ENCODE results near the gene DEPDC5. TPM values are rescaled to one million over a fixed set of nuclear protein-coding genes. Genes with fewer than 3 reads are reported as not detected.
A peak's percentile ranks its signal among the peaks of the same experiment; 100 is the strongest.

Gene DEPDC5
- total RNA-seq, 1 donor from 2014 or later: 13.0 TPM

DNA sequence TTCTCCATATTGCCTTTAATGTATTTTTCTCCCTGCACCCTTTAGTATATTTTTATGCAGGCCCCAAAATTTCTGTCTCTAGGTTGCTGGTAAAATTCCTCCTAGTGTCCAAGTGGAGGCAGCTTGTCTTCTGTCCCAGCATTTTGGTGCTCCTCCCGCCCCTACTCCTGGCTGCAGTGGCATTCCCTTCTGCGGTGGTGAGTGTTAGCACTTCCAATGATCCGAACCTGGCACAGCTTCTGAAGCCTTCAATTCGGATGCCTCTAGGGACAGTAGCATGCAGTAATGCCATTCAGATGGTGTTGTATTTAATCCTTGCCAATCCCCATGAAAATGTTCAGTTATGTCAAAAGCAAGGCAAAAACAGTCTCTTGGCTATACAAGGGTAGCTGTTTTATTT lies 196.4 kb downstream of the DEPDC5 start:
- no peaks in the 10 kb centered on the region for H3K27me3 Mint-ChIP-seq (ENCODE audit: low read depth, unreplicated experiment)
- no peaks in the 10 kb centered on the region for H3K9me3 Mint-ChIP-seq (ENCODE audit: unreplicated experiment)
- H2AFZ ChIP-seq (ENCODE audit: low read depth, low read length): no peak overlapping the region
- no peak for TF ChIP-seq EZH2 (IDR thresholded peaks at IDR 0.05; ENCODE audit: insufficient read depth, low read length)
- TF ChIP-seq, protein P1, sequence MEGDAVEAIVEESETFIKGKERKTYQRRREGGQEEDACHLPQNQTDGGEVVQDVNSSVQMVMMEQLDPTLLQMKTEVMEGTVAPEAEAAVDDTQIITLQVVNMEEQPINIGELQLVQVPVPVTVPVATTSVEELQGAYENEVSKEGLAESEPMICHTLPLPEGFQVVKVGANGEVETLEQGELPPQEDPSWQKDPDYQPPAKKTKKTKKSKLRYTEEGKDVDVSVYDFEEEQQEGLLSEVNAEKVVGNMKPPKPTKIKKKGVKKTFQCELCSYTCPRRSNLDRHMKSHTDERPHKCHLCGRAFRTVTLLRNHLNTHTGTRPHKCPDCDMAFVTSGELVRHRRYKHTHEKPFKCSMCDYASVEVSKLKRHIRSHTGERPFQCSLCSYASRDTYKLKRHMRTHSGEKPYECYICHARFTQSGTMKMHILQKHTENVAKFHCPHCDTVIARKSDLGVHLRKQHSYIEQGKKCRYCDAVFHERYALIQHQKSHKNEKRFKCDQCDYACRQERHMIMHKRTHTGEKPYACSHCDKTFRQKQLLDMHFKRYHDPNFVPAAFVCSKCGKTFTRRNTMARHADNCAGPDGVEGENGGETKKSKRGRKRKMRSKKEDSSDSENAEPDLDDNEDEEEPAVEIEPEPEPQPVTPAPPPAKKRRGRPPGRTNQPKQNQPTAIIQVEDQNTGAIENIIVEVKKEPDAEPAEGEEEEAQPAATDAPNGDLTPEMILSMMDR (IDR thresholded peaks at IDR 0.05; ENCODE audit: insufficient read depth, low read depth, low read length): no peak
- peaks cover 94% of the 10 kb centered on the region for H4K20me1 ChIP-seq (ENCODE audit: insufficient read depth, low read length)
- no peak overlapping the region for H3K4me3 ChIP-seq (ENCODE audit: insufficient read depth, low read depth, low read length)
- peaks cover 6% of the 10 kb centered on the region for H3K36me3 ChIP-seq (ENCODE audit: insufficient read depth, low read length)
- H3K4me3 Mint-ChIP-seq (ENCODE audit: unreplicated experiment): no peak overlapping the region
- H3K4me1 ChIP-seq (ENCODE audit: insufficient read depth, low read length): peaks cover 40% of the 10 kb centered on the region
- no peak overlapping the region for H3K9ac ChIP-seq (ENCODE audit: low read length)
- H3K4me1 Mint-ChIP-seq (ENCODE audit: low read depth, unreplicated experiment): peaks cover 38% of the 10 kb centered on the region
- DNase-seq (ENCODE audit: low read depth): no peak
- no peak overlapping the region for H3K27ac Mint-ChIP-seq (ENCODE audit: unreplicated experiment)
- H3K36me3 Mint-ChIP-seq (ENCODE audit: low read depth, unreplicated experiment): peaks cover 1% of the 10 kb centered on the region
- H3K27ac ChIP-seq (ENCODE audit: low read depth, low read length): no peak overlapping the region
- H3K9me3 ChIP-seq (ENCODE audit: insufficient read depth, low read depth, low read length): no peaks in the 10 kb centered on the region
- no peak overlapping the region for H3K4me2 ChIP-seq (ENCODE audit: low read length)
- no peak for FAIRE-seq
- peaks cover 98% of the 10 kb centered on the region for H3K79me2 ChIP-seq (ENCODE audit: insufficient read depth, low read length)
- no peaks in the 10 kb centered on the region for H3K27me3 ChIP-seq (ENCODE audit: insufficient read depth, low read length)

DNA sequence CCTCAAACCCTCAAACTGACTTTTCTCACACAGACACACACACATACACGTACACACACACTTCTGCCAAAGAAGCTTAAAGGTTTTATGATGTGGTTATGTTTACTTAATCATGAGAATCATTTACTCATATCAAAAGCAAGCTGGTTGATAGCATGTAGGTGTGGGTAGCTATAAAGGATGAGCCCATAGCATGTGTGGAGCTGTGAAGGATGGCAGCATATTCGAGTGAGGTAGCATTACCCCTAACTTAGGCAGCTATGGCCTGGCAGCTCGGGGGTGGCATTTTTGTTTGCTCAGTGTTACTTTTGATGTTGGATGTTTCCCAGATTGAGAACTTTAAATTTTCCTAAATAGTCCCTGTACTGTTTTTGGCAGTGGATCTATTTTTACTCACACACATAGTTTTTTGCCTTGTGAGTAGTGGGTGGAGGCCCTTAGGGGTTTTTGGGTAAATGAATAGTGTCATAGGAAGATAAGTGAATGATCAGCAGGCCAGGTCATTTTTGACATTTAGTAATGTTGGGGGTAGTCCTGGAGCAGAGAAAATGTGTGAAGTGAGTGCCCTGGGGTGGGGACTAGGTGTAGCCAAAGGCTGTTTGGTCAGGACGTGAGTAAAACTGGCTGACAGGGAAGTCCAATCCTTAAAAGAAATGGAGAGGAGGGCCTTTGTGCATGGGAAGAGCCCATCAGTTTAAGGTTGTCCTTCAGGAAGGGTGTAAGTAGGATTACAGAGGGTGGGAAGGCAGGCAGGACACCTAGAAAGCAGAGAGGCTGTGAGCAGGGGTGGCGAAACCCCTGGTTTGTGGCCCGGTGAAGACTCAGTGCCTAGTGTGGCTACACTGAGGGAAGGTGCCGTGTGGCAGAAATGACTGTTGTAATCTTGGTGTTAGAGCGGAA lies 197.6 kb downstream of the DEPDC5 start:
- Histone ChIP-seq H3K27me3 (ENCODE audit: insufficient read depth, low read length) (no peaks in the 10 kb centered on the region), H3K4me1 (ENCODE audit: insufficient read depth, low read length) (peaks cover 30% of the 10 kb centered on the region), H3K9me3 (ENCODE audit: insufficient read depth, low read depth, low read length) (no peaks in the 10 kb centered on the region), H2AFZ (ENCODE audit: low read depth, low read length) (no peak overlapping the region), H3K27ac (ENCODE audit: low read depth, low read length) (peak overlapping the region; percentile 73), H3K9ac (ENCODE audit: low read length) (peak overlapping the region; percentile 52), H3K36me3 (ENCODE audit: insufficient read depth, low read length) (peaks cover 12% of the 10 kb centered on the region), H3K4me2 (ENCODE audit: low read length) (peak overlapping the region; percentile 52), H3K4me3 (ENCODE audit: insufficient read depth, low read depth, low read length) (no peak overlapping the region), H4K20me1 (ENCODE audit: insufficient read depth, low read length) (peaks cover 94% of the 10 kb centered on the region), H3K79me2 (ENCODE audit: insufficient read depth, low read length) (peaks cover 98% of the 10 kb centered on the region)
- Mint-ChIP-seq H3K9me3 (ENCODE audit: unreplicated experiment) (no peaks in the 10 kb centered on the region), H3K4me1 (ENCODE audit: low read depth, unreplicated experiment) (peaks cover 38% of the 10 kb centered on the region), H3K27me3 (ENCODE audit: low read depth, unreplicated experiment) (no peaks in the 10 kb centered on the region), H3K36me3 (ENCODE audit: low read depth, unreplicated experiment) (peaks cover 5% of the 10 kb centered on the region), H3K27ac (ENCODE audit: unreplicated experiment) (peak overlapping the region; percentile 54), H3K4me3 (ENCODE audit: unreplicated experiment) (no peak overlapping the region)
- FAIRE-seq: no peak
- no peak for TF ChIP-seq EZH2 (IDR thresholded peaks at IDR 0.05; ENCODE audit: insufficient read depth, low read length)
- TF ChIP-seq, protein P1 (IDR thresholded peaks at IDR 0.05; ENCODE audit: insufficient read depth, low read depth, low read length): no peak
- DNase-seq (ENCODE audit: low read depth): no peak

DNA sequence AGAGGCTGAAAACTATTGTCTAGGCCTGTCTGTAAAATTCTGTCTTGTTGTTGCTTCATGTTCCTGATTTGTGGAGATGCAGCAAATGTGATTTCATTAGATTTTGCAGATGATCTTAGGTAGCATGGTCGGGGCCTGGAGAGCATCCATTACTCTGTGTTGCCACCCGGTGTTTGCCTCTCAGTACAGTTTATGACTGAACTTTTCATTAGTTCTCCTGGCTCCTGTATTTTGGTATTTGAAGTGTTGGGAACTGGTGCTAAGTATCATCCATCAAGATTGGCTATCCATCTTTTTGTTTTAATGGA lies 198.2 kb downstream of the DEPDC5 start:
- Histone ChIP-seq H3K4me3 (ENCODE audit: insufficient read depth, low read depth, low read length) (no peak overlapping the region), H3K36me3 (ENCODE audit: insufficient read depth, low read length) (peaks cover 18% of the 10 kb centered on the region), H3K9me3 (ENCODE audit: insufficient read depth, low read depth, low read length) (no peaks in the 10 kb centered on the region), H3K4me1 (ENCODE audit: insufficient read depth, low read length) (peaks cover 25% of the 10 kb centered on the region), H3K27ac (ENCODE audit: low read depth, low read length) (peak overlapping the region; percentile 73), H3K9ac (ENCODE audit: low read length) (peak overlapping the region; percentile 52), H4K20me1 (ENCODE audit: insufficient read depth, low read length) (peaks cover 94% of the 10 kb centered on the region), H3K27me3 (ENCODE audit: insufficient read depth, low read length) (no peaks in the 10 kb centered on the region), H3K4me2 (ENCODE audit: low read length) (peak overlapping the region; percentile 52), H3K79me2 (ENCODE audit: insufficient read depth, low read length) (peaks cover 98% of the 10 kb centered on the region), H2AFZ (ENCODE audit: low read depth, low read length) (no peak overlapping the region)
- H3K27ac Mint-ChIP-seq (ENCODE audit: unreplicated experiment): peak overlapping the region; percentile 54
- H3K36me3 Mint-ChIP-seq (ENCODE audit: low read depth, unreplicated experiment): peaks cover 5% of the 10 kb centered on the region
- peaks cover 37% of the 10 kb centered on the region for H3K4me1 Mint-ChIP-seq (ENCODE audit: low read depth, unreplicated experiment)
- no peaks in the 10 kb centered on the region for H3K27me3 Mint-ChIP-seq (ENCODE audit: low read depth, unreplicated experiment)
- no peak for TF ChIP-seq EZH2 (IDR thresholded peaks at IDR 0.05; ENCODE audit: insufficient read depth, low read length)
- TF ChIP-seq, protein P1 (IDR thresholded peaks at IDR 0.05; ENCODE audit: insufficient read depth, low read depth, low read length): no peak
- FAIRE-seq (no peak), DNase-seq (ENCODE audit: low read depth) (no peak)
- no peaks in the 10 kb centered on the region for H3K9me3 Mint-ChIP-seq (ENCODE audit: unreplicated experiment)
- H3K4me3 Mint-ChIP-seq (ENCODE audit: unreplicated experiment): no peak overlapping the region
